GM23248 (cell line): ENCODE measurements around the gene MORN1.

Experiments
- EZH2 ChIP-seq: fragments of 200-600 bp; sonication (generic); IDR thresholded peaks from 2 replicates; pipeline ENCODE4 v1.6.1; 2018; ENCODE audit warnings: antibody characterized with exemption, mild to moderate bottlenecking; ENCODE audit not compliant: insufficient read depth, poor library complexity, severe bottlenecking
- EZH2phosphoT487 ChIP-seq: fragments of 200-600 bp; sonication (generic); IDR thresholded peaks from 2 replicates; pipeline ENCODE4 v1.6.1; 2018; ENCODE audit warnings: antibody characterized with exemption, moderate library complexity, mild to moderate bottlenecking, low read depth; ENCODE audit not compliant: insufficient read depth

- TF ChIP-seq EZH2 (no peak), EZH2phosphoT487 (no peak)
Observed at GRCh38 chr1:2396476-2396875, 5.1 kb upstream of the MORN1 start.
